Mesothelial cell of epicardium (in vitro differentiated cells): ENCODE results near the gene PSMD9. TPM values are rescaled to one million over a fixed set of nuclear protein-coding genes. Genes with fewer than 3 reads are reported as not detected.

Experiments used
- DNase-seq, 2 experiments: peaks; one replicate each; pipeline ENCODE4 v3.0.0; 2021; ENCODE audit warnings: low spot score in 2 of 2; ENCODE audit not compliant: unreplicated experiment in 2 of 2
- H3K27ac Mint-ChIP-seq: 2 replicates; pipeline ENCODE4 v1.8.0; 2021; ENCODE audit warnings: mixed read lengths
- H3K27me3 Mint-ChIP-seq: 2 replicates; pipeline ENCODE4 v1.8.0; 2021; ENCODE audit warnings: low read depth, mixed read lengths
- H3K36me3 Mint-ChIP-seq: 2 replicates; pipeline ENCODE4 v1.8.0; 2021; ENCODE audit warnings: mixed read lengths
- H3K4me1 Mint-ChIP-seq: 2 replicates; pipeline ENCODE4 v1.8.0; 2021; ENCODE audit warnings: mixed read lengths
- H3K4me3 Mint-ChIP-seq: 2 replicates; pipeline ENCODE4 v1.8.0; 2021; ENCODE audit warnings: mild to moderate bottlenecking, moderate library complexity, mixed read lengths
- H3K9me3 Mint-ChIP-seq: 2 replicates; pipeline ENCODE4 v1.8.0; 2021; ENCODE audit warnings: mixed read lengths
- total RNA-seq: library from RNA; stranded (reverse); gene quantifications from 3 replicates; pipeline ENCODE4 v1.2.1, GENCODE V29; 2021
- TF ChIP-seq, protein P1 (sequence below): fragments of 200-600 bp; sonication (generic); IDR thresholded peaks from one replicate; pipeline ENCODE4 v1.5.0; 2021; ENCODE audit warnings: antibody characterized with exemption; ENCODE audit not compliant: unreplicated experiment

The PSMD9 gene
- total RNA-seq, 1 donor from 2014 or later: 34.1 TPM

DNA sequence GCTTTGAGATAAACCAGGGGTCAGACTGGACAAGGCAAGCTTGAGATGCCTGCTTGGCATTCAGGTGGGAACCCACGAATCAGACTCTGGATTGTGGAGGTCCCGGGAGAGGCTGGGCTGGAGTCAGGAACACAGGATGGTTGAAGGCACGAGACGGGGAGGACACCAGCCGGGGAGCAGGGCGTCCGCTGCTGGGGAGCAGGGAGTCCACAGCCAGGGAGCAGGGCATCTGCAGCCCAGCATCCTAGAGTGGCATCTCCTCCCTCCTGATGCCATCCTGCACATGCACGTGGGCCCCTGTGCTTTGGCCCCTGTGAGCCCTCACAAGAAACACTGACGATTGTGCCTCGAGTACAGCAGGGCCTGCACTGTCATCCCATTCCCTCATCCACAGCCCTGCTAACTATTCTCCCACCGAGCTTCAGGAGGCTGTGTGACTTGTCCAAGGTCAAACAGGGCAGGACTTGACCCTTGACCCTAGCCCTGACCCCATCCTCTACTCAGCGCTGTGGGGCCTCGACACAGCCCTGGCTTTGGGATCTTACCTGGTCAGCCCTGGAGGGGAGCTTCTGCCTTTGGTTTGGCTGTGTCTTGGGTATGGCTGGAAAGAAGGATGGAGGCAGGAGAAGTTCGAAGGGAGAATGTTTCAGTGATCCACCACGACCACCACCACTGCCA, 74.9 kb downstream of the PSMD9 start:
- TF ChIP-seq, protein P1, sequence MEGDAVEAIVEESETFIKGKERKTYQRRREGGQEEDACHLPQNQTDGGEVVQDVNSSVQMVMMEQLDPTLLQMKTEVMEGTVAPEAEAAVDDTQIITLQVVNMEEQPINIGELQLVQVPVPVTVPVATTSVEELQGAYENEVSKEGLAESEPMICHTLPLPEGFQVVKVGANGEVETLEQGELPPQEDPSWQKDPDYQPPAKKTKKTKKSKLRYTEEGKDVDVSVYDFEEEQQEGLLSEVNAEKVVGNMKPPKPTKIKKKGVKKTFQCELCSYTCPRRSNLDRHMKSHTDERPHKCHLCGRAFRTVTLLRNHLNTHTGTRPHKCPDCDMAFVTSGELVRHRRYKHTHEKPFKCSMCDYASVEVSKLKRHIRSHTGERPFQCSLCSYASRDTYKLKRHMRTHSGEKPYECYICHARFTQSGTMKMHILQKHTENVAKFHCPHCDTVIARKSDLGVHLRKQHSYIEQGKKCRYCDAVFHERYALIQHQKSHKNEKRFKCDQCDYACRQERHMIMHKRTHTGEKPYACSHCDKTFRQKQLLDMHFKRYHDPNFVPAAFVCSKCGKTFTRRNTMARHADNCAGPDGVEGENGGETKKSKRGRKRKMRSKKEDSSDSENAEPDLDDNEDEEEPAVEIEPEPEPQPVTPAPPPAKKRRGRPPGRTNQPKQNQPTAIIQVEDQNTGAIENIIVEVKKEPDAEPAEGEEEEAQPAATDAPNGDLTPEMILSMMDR: no peak
- peaks cover 11% of the 10 kb centered on the region for H3K4me1 Mint-ChIP-seq
- no peak for DNase-seq
- no peaks in the 10 kb centered on the region for H3K27me3 Mint-ChIP-seq
- no peaks in the 10 kb centered on the region for H3K9me3 Mint-ChIP-seq
- H3K27ac Mint-ChIP-seq: no peak overlapping the region
- H3K36me3 Mint-ChIP-seq: peaks cover 9% of the 10 kb centered on the region
- no peak overlapping the region for H3K4me3 Mint-ChIP-seq

DNA sequence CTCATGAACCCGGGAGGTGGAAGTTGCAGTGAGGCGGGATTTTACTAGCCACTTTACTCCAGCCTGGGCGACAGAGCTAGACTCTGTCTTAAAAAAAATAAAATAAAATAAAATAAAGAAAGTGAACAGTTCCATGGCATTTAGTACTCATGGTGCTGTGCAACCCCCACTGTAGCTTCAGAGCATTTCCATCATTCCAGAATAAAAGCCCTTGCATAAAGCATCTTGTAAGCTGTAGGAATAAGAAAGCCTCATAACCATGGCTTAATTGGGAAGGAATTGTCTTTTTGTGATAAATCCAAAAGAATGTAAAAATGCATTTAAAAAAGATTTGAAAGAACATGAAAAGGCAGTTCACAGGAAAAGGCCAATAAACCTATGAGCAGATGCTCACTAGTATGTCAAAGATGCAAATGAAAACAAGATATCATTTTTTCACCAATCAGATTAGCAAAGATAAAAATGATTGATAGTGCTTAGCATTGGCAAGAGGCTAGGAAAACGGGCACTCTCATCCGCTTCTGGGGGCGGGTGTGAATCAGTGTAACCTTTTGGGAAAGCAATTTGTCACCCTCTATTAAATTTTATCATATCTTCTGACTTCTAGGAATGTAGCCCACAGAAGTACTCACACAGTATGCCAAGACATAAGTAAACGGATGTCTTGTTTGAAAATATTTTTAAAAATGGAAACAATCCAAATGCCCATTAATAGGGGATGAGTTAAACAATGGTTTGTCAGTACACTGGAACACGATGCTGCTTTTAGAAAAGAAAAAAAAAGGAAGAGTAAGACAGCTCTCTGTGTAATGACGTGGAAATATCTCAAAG, 76.4 kb downstream of the PSMD9 start:
- Mint-ChIP-seq H3K9me3 (no peaks in the 10 kb centered on the region), H3K36me3 (peaks cover 4% of the 10 kb centered on the region), H3K4me1 (peaks cover 11% of the 10 kb centered on the region), H3K27me3 (no peaks in the 10 kb centered on the region), H3K4me3 (no peak overlapping the region), H3K27ac (no peak overlapping the region)
- DNase-seq: no peak
- TF ChIP-seq, protein P1: no peak

DNA sequence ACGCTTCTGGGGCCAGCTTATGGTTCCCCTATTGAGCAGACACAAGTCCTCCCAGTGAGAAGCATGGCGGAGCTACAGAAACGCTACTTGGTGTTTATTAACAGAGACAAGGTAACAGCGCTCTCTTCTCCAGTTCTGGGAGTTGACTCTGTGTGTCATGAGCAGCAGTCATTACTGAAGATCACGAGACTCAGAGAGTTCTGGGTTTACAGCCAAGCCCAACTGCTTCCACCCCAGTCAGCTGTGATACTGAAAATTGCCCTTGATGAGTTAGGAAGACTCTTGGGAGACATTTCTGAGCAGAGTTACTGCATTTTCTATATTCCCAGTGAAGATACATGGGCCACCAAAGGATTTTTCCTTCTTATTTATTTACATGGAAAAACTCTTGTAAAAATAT, 78.4 kb downstream of the PSMD9 start:
- Mint-ChIP-seq H3K4me1 (peaks cover 11% of the 10 kb centered on the region), H3K27me3 (no peaks in the 10 kb centered on the region), H3K36me3 (peaks cover 6% of the 10 kb centered on the region), H3K9me3 (peaks cover 2% of the 10 kb centered on the region), H3K27ac (no peak overlapping the region), H3K4me3 (no peak overlapping the region)
- TF ChIP-seq, protein P1: no peak
- no peak for DNase-seq

Other genes with a start within 250 kb of the PSMD9 start
- gene MORN3, start 219.1 kb upstream of the PSMD9 start, total RNA-seq: 0.69 to 1.2 TPM (median 0.99 TPM) in 3 replicates
- 22.3 to 22.8 TPM (median 22.4 TPM) in 3 replicates for gene TMEM120B, start 176.0 kb upstream of the PSMD9 start, total RNA-seq
- 33.0 to 37.8 TPM (median 33.8 TPM) in 3 replicates for gene RHOF, start 95.1 kb upstream of the PSMD9 start, total RNA-seq
- 26.5 to 27.2 TPM (median 26.8 TPM) in 3 replicates for gene SETD1B, start 84.8 kb upstream of the PSMD9 start, total RNA-seq
- 0.16 TPM in 1 of 3 replicates, not detected in the others for gene HPD, start 29.9 kb upstream of the PSMD9 start, total RNA-seq
- 6.6 to 6.9 TPM (median 6.6 TPM) in 3 replicates for gene CFAP251, start 29.8 kb downstream of the PSMD9 start, total RNA-seq
- gene BCL7A, start 133.1 kb downstream of the PSMD9 start, total RNA-seq: 33.8 to 40.1 TPM (median 34.6 TPM) in 3 replicates
- gene MLXIP, start 190.0 kb downstream of the PSMD9 start, total RNA-seq: 65.3 to 67.3 TPM (median 65.7 TPM) in 3 replicates